Epidermal melanocyte (primary cell): ENCODE results near the gene MSANTD2.

Source experiments
- DNase-seq: peaks from one replicate; pipeline ENCODE4 v3.0.0; 2011; ENCODE audit warnings: low spot score; ENCODE audit not compliant: insufficient read length

MSANTD2 gene

DNA sequence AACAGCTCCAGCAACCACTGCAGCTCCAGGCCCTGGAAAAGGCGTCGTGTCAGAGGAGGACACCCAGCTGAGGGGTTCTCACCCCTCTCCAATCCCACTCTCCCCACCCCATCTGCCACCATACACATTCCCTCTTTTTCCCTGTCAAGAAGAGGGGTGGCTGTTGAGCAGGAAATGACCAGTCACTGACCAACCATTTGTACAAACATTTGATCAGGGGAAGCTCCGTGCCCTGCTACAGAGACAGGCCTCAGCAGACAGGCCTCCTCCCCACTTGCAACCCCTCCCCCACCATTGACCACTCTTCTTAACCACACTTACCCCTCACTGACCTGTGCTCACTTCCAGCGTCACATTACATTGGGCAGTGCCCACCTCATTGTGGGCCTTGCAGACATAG lies 45.9 kb downstream of the MSANTD2 start:
- no peak for DNase-seq

DNA sequence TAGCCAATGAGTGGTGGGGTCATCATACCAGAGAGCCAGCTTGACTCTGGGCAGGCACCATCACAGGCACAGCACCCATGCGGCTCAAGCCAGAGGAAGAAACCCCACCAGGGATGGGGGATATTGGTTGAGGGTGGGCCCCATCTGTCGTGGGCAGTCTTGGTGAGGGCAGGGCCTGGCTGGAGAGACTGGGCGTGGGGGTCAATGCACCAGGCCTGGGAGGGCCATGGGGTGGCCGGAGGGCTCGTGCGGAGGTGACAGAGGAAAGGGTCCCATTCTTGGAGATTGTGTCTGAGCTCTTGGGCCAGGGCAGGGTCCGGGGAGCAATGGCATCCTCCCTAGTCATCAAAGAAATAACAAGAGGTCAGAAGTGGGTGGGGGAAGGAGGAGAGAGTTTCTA lies 46.6 kb downstream of the MSANTD2 start:
- DNase-seq, result no peak

DNA sequence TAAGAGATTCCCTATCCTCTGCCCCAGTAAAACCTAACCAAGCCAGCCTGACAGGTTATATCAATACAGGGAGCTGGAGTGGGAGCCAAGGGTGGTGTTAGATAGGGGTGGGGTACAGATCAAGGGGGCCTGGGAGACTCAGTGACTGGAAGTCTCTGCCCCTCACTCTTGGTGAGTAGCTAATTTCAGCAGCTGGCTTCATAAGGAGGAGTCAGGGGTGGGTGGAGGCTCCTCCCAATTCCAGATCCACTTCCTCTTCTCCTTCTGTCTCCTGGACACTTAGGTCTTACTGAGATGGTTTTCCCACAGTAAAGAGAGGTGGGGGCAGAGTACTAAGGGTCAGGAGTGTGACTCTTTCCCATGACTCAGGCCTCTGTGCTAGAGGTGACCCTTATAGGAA lies 47.0 kb downstream of the MSANTD2 start:
- DNase-seq, result no peak

DNA sequence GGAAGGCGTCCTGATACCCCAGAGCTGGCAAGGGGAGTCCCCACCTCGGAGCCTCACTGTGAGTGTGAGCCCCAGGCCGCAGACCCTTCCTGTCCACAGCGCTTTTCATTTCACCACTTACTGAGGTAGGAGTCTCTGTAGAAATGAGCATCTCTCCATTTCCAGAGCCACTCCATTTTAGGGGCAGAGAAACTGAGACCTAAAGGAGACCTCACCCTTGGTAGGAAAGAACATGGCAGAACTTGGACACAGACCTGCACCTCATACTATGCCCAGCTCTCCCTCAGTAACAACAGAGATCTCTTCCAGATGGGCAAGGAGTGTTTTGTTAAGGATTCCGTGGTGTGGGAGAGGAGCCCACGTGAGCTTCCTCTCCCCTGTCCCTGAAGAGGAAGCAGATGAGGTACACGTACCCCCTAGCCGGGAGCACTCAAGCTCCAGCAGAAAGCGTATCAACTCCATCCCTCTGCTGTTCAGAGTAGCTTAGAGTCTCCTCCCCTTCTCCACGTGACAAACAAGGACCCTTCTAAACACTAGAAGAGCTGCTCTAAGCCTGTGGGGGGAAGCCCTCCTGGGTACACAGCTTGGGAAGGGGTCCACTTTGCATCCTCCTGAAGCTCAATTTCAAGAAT lies 47.6 kb downstream of the MSANTD2 start:
- DNase-seq, result no peak

DNA sequence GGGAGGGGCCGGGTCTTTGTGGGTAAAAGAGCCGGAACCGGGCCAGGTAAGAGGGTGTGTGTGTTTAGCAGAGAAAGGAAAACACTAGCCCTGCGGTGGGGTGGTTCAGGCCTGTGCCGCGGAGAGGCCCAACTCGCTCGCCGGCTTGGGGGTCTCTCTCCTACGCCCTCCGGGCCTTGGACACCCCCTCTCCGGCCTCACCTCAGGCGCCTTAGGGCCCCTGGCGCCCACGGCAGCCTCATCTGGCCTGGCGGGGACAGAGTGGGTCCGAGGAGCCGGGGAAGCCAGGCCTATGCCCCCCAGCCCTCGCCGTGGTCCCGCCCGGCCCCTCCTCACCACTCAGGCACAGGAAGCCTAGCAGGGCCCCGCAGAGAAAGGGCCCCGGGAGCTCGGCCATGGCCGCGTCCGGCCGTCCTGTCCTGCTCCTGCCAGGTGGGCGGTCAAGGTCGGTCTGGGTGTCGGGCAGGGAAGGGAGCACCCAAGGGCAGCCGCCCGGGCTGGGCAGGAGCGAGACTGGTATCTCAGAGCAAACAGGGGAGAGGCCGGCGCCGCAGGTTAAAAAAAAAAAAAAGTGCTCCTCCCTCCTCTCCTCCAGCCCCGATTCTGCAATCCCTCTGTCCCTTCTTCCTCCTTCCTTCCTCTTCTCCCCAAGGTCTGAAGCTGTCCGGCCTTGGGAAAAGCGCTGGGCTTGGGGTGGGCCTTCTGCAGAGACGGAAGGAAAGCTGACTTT lies 48.3 kb downstream of the MSANTD2 start, which contains the start of gene VSIG2:
TSS of gene VSIG2 (minus strand) at position 515 of the 730 bp plus-strand sequence. CDS start at position 397, 118 bp downstream.
- no peak for DNase-seq

DNA sequence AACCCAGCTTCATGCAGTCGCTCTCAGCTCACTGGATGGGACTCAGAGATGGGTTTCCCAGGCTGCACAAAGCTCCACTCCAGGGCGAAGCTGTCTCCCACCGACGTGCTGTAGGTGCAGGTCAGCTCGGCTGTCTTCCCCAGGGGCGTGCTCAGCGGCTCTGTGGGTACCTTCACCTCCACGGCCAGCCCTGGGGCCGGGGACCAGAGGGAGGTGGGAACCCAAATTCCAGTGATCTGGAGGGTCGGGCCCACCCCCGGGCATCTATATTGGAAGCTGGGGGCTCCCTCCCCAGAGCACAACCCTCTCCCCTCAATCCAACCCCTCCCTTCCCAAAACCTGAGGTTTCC lies 48.8 kb downstream of the MSANTD2 start:
- DNase-seq, result no peak

DNA sequence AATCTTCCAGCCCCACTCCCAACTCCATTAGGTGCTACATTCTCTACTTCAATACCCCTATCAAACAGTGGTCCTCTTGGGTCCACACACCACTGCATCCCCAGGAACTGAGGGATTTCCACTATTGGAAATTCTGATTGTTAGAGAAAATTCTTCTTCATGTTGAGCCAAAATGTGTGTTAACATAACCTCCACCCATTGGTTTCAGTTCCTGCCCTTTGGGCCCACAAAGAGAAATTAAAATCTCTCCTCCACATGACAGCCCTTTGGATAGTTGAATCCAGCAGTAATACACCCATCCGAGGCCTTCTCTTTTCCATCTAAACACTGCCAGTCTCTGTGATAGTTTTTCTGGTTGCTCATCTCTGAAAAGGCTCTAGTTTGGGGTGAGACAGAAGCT lies 50.3 kb downstream of the MSANTD2 start:
- no peak for DNase-seq

DNA sequence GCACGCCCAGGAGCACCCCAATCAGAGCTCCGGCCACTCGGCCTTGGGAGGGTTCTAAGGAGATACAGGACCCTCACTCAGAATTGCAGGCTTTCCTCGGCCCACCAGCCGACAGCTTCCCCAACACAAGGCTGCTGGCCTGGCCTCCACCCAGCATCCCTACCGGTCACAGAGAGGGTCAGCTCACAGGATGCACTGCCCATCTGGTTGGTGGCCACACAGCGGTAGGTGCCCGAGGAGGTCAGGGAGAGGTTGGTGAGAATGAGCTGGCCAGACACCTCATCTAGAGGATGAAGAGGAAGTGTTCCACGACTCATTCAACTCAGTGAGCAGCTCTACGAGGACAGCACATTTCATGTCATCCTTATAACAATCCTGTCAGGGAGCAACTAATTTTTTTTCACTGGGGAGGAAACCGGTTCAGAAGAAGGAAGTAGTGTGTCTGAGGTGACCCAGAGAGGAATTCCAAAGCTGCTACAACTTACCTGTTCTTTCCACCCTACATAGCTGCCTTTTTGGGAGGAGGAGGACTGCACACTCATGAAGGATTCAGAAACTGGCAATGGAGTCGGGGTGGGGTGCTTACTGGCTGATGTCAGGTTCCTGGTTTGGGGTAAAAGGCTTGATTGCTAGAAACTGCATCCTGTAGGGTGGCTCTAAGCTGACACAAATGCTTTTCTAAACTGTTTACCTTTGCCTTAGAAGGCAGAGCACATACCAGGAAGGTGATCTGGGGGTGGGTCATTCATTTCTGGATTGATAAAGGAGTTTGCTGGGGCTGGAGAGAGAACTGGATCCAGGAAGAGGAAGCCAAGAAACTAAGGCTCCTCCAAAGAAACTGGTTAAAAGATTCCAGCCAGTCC lies 51.5 kb downstream of the MSANTD2 start:
- DNase-seq, result no peak

DNA sequence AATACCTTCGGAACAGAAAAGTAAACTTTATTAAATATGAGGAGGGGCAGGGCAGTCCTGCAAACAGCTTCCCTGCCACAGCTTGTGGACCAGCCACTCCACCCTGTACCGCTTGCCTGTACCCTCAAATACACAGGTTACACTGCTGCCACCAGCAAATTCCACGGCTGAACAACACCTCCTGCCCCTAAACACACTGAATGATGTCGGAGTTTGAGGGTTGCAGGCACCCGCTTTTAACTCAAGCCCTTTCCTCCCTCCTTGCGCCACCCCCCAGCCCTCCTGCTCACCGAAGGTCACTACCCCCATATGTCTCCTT lies 52.1 kb downstream of the MSANTD2 start:
- DNase-seq, result no peak

DNA sequence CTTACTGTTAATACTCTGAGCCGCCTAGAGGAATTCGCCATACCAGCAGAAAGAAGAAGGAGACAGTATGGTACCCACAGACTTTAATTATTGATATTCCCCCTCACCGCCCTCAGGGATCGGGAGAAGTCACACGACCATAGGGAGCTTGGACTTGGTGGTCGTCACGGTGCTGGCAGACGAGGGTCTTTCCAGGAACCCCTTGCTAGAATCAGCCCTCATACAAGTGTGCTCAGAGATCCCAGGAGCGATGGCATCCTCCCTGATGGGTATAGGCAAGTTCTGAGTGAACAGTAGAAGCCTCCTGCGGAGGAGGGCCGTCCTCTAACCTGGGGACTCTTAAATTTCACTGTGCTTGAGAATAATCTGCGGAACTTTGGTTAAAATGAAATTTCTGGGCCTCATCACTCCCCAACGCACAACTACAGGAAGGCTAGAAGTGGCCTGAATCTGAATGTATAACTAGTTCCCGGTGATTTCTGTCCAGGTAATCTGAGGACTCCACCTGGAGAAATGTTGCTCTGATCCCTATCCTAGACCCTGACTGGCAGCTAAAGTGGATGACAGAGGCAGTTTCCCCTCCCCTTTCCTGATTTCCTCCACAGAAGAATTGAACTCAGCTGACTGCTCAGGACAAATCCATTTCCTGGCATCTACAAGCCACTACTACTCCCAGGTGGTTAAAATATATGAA lies 52.7 kb downstream of the MSANTD2 start:
- DNase-seq, result no peak

DNA sequence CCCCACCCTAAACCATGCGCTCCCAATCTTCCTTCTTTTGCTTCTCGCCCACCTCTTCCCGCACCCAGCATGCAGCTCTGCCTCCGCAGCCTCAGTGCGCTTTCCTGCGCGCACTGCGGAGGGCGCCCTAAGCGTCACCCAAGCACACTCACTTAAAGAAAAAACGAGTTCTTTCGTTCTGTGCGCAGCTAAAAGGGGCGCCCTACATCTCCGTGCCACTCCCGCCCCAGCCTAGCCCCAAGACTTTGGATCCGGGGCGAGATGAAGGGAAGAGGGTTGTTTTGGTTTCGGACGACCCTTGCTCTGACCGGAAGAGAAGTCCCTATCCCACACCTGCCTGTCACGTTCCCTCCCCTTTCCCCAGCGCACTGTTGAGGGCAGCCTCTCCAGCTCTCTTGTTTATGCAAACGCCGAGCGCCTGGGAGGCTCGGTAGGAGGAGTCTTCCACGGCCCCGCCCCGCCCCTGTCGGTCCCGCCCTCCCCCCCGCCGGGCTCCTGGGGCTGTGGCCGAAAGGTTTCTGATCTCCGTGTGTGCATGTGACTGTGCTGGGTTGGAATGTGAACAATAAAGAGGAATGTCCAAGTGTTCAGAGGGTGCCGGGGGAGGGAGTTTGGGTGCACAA lies 53.5 kb downstream of the MSANTD2 start:
- DNase-seq, result peak; percentile 83

DNA sequence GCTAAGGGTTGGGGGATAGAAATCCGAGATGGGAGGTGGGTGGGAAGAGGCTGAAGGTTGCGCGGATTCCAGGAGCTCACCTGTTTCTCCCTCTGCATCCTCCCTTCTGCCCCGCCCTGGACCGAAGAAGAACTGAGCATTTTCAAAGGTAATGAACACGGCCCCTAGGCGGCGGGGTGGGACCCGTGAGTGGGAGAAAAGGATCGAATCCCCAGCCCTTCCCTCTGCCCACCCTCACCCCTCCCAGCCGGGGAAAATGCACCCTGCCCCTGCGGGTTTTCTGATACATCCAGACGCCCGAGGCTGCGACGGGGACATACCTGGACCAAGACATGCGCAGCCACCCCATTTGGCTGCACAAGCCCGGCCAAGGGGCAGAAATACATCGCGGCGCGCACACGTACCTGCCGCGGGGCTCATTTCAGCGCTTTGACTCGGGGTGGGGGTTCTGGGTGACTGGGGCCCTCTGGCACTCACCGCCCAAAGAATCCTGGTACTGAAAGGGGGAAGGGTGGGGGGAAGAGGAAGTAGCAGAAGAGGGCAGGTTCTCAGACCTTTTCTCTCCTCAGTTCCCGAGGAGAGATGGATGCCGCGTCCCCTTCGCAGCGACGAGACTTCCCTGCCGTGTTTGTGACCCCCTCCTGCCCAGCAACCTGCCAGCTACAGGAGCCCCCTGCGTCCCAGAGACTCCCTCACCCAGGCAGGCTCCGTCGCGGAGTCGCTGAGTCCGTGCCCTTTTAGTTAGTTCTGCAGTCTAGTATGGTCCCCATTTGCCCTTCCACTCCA lies 54.2 kb downstream of the MSANTD2 start:
- no peak for DNase-seq

DNA sequence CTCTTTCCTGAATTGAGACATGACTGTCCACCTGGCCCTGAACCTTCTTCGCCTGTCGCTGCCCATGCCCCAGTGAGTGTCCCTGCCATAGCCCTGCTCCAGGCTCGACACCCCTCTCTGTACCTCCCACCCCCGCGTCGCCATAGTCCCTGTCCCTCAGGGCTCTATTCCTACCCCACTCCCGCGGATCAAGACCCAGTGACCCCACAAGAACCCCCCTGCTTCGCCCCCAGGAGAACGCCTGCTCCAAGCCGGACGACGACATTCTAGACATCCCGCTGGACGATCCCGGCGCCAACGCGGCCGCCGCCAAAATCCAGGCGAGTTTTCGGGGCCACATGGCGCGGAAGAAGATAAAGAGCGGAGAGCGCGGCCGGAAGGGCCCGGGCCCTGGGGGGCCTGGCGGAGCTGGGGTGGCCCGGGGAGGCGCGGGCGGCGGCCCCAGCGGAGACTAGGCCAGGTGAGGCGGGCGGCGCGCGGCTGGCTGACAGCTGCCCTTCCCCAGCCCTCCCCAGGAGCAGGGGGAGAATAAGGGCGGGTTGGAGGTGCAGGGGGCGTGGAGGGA lies 54.9 kb downstream of the MSANTD2 start:
- DNase-seq, result no peak

DNA sequence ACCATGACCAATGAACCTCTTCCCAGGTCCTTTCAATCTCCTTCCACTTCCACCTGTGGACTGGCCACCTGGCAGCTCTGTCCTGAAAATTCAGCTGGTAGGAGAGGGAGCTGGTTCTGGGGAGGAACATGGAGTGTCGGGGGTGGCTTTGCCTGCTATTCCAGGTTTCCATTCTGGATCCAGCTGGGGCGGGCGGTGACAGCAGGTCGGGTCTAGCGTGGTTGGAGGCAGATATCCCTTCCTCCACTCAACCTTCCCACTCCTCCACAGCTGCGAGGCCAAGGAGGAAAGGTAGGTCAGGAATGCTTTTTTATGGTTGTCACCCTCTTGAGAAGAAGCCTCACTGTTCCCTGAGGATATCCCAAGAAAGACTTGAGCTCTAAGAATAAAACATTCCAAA lies 57.2 kb downstream of the MSANTD2 start:
- DNase-seq, result no peak

DNA sequence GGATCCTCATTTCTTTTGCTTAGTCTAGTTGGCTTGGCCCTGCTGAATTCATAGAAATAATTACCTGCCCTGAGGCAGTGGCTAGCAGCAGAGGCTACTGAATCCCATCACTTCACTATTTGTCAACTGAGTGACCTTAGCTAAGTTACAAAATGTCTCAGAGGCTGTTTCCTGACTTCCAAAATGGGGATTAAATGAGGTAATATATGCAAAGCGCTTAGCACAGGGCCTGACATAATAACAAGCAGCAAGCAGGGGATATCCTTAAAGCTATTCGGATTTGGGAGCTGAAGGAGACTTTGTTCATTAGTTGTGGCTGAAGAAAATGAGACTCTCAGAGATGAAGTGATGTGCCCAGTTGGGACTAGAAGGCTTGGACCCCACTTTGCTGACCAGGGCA lies 57.7 kb downstream of the MSANTD2 start:
- DNase-seq, result no peak

DNA sequence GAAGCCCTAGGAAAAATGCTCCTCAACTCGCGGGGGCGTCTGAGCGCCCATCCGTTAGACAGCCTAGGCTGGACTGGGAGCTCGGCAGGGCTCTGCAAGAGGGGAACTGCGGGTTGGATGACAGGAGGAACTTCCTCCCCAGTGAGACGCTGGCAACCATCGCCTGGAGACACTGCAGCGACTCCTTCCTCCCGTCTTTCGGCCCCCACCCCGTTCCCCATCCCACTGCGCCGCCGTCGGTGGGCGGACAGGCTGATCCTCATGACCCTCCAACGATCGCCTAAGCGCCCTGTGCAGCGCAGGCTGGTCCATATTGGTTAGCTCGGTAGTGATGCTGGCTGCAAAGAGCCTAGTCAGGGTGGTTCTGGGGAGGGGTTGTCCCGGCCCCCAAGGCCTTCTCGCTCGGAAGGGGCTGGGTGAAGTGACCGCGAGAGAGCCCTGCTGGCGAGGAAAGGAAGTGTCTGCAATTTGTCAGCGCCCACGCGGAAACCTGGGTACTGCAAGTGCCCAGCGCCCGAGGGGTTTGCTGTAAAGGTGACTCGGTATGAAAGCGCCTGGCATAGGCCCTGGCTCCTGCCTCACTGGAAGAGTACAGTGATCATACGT lies 59.8 kb downstream of the MSANTD2 start:
- DNase-seq, result no peak

DNA sequence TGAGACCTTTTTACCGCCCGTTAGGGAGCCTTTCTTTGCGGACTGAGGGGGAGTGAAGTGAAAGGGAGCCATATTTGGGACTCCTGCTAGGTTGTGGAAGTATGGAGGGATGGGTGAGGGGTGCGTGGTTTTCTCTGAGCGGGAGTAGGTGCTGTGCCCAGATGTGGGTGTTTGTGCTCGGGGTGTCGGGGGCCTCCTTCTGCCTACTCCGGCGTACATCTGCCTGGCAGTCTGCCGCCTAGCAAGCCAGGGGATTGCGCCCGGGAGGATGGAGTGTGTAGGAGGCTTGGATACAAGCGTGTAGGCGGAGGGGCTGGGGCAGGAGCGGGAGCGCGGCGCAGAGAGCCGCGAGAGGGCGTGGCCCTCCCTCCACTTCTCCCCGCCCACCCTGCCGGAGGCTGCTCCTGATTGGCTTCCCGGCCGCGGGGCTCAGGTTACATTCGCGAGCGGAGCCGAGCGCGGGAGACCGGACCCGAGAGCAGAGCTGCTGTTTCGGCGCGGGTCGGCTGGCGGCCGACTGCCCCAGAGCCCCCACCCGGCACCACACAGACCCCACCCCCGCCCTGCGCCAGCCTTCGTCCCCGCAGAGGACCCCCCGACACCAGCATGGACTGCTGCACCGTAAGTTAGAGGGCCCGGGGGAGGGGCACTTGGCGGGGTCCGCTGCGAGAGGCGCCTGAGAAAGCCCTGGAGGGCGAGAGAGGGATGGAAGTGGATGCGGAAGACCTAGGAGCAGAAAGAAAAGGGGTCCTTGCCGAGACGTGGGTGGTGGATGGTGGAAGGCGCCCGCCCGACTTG lies 60.5 kb downstream of the MSANTD2 start, which contains the start of gene NRGN:
TSS of gene NRGN (plus strand) at position 464 of the 798 bp plus-strand sequence. CDS start at position 607, 143 bp downstream.
- DNase-seq, result peak; percentile 97

DNA sequence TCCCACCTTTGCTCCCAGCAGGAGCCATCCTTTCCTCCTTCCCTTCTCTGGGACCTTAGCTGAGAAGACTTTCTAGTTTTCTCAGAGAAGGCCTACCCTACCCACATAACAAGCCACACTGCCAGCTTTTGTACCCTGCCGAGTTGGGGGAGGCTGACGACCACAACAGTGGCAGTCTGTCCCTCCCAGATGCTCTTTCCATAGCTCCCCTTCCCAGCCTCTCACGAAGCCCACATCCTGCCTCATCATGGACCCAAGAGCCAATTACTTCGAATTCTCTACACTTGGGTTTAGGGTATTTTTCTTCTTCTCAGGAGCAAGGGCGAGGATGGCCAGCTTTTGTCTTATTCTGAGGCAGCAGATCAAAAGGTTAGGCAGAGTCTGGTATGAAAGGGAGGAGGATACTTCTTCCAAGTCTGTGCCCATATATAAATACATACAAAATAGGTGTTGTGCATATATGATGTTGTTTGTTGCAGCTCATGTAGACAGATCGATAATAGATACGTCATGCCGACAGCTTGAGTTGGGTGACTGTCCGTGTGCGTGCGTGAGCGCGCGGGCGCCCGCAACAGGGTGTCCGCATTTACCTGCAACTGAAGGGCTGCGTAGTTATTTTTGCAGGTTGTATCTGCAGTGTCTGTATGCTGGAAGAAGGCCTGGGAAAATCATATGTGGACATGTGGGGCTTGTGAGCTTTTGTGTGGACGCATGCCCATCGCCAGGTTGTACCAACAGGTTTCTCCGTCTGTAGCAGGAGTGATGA lies 61.3 kb downstream of the MSANTD2 start:
- DNase-seq, result no peak
